Raji (cell line): ENCODE results near the gene TIMP2.

Source experiments
- POLR2A ChIP-seq: IDR thresholded peaks from 2 replicates; pipeline ENCODE4 v1.6.1; 2011; ENCODE audit warnings: low read depth, low read length, control low read depth; ENCODE audit not compliant: insufficient read depth

TIMP2 gene

GRCh38 chr17:78875363-78876093 lies 49.7 kb downstream of the TIMP2 start:
- TF ChIP-seq POLR2A = no peak

DNA sequence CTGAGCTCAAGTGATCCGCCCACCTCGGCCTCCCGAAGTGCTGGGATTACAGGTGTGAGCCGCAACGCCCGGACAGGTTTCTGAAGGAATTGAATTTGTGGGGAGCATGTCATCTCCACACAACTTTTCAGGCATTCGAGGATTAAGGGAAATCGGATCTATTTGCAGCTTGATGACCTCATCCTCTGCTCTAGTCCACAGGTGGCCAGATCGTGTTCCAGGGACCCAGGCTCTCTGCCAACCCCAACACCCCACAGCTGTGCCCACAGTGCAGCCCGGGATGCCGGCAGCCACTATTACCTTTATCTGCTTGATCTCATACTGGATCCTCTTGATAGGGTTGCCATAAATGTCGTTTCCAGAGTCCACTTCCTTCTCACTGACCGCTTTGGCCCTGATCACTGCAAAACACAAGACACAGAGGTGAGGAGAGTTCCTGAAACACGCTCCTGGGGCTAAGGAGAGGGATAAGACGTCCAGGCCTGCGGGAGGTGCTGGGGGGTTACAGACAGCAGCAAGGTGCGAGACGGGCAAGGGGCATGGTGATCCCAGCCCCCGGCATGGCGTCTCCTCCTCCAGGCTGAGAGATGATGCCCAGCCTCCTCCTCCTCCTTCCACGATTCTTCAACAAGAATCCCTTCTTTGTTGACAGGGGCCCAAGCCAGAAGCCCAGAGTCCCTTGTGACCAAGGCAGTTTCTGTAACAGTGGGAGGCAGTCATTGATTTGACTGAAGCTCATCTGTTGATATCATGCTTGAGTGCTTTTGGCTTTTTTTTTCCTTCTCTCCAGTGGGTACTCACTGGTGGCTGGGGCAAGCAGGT lies 51.5 kb downstream of the TIMP2 start:
- TF ChIP-seq POLR2A = no peak

DNA sequence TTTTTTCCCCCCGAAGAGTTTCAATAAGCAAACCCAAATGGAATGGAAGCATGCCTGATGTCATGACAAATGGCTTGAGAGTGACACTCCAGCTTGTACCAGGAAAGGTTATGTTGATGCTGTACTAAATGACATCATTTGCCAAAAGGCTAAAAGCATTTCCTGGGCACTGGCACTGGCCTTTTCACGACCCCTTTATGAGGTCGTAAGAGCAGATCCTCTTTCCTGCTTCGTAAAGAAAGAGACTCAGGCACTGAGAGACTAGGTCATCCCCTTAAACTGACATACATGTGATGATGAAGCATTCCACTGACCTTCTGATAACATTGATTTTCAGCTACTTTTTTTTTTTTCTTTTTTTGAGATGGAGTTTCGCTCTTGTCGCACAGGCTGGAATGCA lies 52.7 kb downstream of the TIMP2 start:
- TF ChIP-seq POLR2A = no peak

GRCh38 chr17:78870621-78871020 lies 54.6 kb downstream of the TIMP2 start:
- TF ChIP-seq POLR2A = no peak

DNA sequence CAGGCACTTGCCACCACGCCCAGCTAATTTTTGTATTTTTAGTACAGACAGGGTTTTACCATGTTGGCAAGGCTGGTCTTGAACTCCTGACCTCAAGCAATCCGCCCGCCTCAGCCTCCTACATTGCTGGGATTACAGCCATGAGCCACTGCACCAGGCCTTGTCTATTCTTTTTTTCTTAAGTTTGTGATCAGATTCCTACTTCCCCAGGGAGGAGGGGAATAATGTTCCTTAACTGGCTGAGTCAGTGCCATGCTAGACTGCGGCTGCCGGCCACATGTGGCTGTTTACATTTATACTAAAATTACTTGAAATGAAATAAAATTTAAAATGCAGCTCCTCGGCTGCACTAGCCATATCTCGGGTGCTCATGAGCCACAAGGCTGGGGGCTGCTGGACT lies 56.8 kb downstream of the TIMP2 start:
- TF ChIP-seq POLR2A = no peak

DNA sequence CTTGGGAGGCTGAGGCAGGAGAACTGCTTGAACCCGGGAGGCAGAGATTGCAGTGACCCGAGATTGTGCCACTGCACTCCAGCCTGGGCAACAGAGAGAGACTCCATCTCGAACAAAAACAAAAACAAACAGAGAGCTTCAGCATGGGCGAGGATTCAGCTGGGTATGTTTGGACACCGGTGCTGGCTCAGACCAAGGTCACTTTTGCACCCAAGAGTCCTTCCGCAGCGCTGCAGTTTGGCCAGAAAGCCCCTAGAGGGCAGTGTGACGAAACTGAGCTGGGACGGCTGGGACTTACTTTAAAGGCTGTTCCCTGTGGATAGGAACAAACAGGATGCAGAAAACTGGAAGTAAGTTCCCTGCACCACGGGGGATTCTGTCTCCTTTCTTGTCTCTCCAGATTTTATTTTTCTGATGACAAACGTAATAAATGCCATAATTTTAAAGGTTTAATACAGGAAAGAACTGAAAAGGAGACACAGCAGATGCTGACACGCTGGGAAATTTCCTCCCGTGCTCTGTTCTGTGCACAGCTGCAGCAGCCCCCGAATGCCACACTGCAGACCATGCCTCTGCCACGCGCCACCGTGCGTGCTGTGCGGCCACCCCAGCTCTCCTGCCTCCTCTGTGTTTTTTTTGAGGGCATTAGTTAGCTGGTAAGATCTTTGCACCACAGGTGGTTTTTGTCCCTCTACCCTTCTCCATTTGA lies 59.4 kb downstream of the TIMP2 start:
- no peak for TF ChIP-seq POLR2A

- TF ChIP-seq POLR2A = no peak
Measured at GRCh38 chr17:78864117-78864516, 61.1 kb downstream of the TIMP2 start.

DNA sequence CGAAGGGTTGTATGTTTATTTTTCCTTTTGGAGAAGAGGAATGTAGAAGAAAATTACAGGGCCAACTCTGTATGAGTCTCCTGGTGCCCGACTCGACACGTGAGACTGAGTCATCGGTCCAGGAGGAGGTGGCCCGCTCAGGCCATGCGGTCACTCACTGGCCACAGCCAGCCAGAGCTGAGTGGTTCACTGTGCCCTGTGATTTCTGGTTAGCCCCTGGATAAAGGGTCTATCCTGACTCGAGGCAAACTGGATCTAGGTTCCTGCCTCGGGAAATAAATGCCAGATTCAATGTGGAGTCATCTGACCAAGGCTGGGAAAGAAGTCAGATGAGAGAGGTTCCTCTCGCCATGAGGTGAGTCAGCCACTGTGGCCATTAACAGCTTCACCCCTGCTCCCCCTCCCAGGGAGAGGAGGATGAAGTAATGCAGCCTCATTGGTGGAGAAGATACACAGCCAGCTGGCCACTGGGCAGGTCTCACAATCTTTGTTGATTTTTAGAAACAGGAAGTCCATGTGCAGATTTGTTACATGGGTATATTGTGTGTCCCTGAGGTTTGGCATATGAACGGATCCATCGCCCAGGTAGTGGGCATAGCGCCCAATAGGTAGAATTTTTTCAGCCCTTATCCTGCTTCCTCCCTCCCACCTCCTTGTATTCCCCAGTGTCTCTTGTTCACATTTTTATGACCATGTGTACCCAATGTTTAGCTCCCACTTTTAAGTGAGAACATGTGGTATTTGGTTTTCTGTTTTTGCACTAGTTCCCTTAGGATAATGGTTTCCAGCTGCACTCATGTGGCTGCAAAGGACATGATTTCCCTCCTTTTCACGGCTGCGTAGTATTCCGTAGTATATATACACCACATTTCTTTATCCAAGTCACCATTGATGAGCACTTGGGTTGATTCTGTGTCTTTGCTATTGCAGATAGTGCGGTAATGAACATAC lies 62.8 kb downstream of the TIMP2 start:
- TF ChIP-seq POLR2A = no peak

DNA sequence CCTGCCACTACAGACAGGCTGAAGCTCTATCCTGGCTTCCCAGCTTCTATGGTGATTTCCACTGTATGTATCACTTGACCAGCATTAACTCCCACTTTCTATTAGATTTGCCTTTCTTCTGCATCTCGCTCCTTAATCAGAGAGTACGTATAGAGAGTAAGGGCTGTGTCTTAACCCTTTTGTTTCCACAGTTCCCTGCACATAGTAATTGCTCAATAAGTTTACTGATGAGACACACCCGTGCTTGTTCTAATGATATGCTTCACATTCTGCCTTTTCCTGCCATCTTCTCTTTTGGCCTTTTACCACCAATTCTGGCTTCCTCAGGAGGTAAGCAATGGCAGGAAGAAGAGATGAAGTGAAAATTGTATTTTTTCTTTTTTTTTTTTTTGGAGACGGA lies 64.0 kb downstream of the TIMP2 start:
- TF ChIP-seq POLR2A = no peak

GRCh38 chr17:78859051-78859450 lies 66.1 kb downstream of the TIMP2 start:
- no peak for TF ChIP-seq POLR2A

DNA sequence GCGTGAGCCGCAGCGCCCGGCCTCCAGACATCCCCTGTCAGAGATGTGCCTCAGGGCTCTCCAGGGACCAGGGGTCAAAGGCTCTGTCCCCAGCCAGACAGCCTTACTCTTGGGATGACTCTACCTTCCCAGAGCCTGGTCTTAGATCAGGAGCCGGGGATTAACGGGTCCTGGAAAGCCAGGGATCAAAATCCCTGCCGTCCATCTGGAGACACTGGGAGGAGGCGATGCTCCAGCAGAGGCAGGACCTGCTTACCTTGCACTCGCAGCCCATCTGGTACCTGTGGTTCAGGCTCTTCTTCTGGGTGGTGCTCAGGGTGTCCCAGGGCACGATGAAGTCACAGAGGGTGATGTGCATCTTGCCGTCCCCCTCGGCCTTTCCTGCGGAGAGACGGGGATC lies 67.9 kb downstream of the TIMP2 start:
- no peak for TF ChIP-seq POLR2A

- TF ChIP-seq POLR2A = no peak
Measured at GRCh38 chr17:78855561-78856165, 69.5 kb downstream of the TIMP2 start.

DNA sequence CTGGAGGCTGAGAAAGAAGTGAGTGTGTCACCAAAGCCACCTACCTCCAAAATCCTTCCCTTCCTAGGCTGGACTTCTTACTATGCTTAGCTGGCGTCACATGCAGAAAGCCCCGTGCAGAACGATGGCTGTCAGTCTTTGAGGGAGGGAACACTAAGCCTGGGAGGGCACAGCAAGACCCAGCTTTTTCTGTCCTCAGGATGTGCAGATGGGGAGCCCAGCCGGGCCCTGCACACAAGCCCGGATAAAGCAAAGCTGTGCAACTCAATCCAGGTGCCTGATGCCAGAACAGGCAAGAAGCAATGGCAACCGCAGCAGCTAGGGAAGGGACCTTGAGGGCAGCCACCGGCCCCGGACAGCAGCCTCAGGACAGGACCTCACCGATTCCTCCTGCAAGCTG lies 70.7 kb downstream of the TIMP2 start:
- no peak for TF ChIP-seq POLR2A

GRCh38 chr17:78853926-78854394 lies 71.2 kb downstream of the TIMP2 start:
- TF ChIP-seq POLR2A = no peak

- TF ChIP-seq POLR2A = no peak
Measured at GRCh38 chr17:78852709-78853121, 72.5 kb downstream of the TIMP2 start.

GRCh38 chr17:78849026-78849425 lies 76.2 kb downstream of the TIMP2 start:
- TF ChIP-seq POLR2A = no peak
